NCI-H526 treated with DMSO at 0.1 percent for 48 hours (cell line): ENCODE measurements around the gene SAP130.

Experiments used
- DNase-seq: peaks from one replicate; lab custom pipeline; 2025; lab: John Stamatoyannopoulos, UW

The SAP130 gene

GRCh38 chr2:128026448-128027277 lies 1.2 kb downstream of the SAP130 start:
- DNase-seq: no peak

- DNase-seq: no peak
Measured at GRCh38 chr2:128024816-128025215, 3.0 kb downstream of the SAP130 start.

GRCh38 chr2:128017561-128017960 lies 10.3 kb downstream of the SAP130 start:
- DNase-seq: no peak

GRCh38 chr2:128016620-128017019 lies 11.2 kb downstream of the SAP130 start:
- DNase-seq: no peak

GRCh38 chr2:128012698-128013097 lies 15.2 kb downstream of the SAP130 start:
- no peak for DNase-seq

- no peak for DNase-seq
Measured at GRCh38 chr2:128008074-128008672, 19.7 kb downstream of the SAP130 start.

- DNase-seq: no peak
Measured at GRCh38 chr2:128004509-128004908, 23.4 kb downstream of the SAP130 start.

- DNase-seq: no peak
Measured at GRCh38 chr2:128003463-128003862, 24.4 kb downstream of the SAP130 start.

GRCh38 chr2:127996160-127996559 lies 31.7 kb downstream of the SAP130 start:
- DNase-seq: no peak

GRCh38 chr2:127995725-127996124 lies 32.1 kb downstream of the SAP130 start:
- DNase-seq: no peak

GRCh38 chr2:127993659-127994058 lies 34.2 kb downstream of the SAP130 start:
- DNase-seq: no peak

GRCh38 chr2:127991742-127992141 lies 36.1 kb downstream of the SAP130 start:
- DNase-seq: no peak

- DNase-seq: no peak
Measured at GRCh38 chr2:127986548-127987079, 41.2 kb downstream of the SAP130 start.

GRCh38 chr2:127985735-127986134 lies 42.1 kb downstream of the SAP130 start:
- DNase-seq: no peak

- DNase-seq: no peak
Measured at GRCh38 chr2:127985026-127985734, 42.7 kb downstream of the SAP130 start.

- DNase-seq: no peak
Measured at GRCh38 chr2:127984551-127984950, 43.3 kb downstream of the SAP130 start.

GRCh38 chr2:127969446-127969845 lies 58.4 kb downstream of the SAP130 start:
- DNase-seq: no peak

- DNase-seq: no peak
Measured at GRCh38 chr2:127968610-127969339, 59.1 kb downstream of the SAP130 start.

GRCh38 chr2:127961729-127962128 lies 66.1 kb downstream of the SAP130 start:
- no peak for DNase-seq

GRCh38 chr2:127957240-127957639 lies 70.6 kb downstream of the SAP130 start:
- DNase-seq: no peak

- no peak for DNase-seq
Measured at GRCh38 chr2:127954857-127955256, 73.0 kb downstream of the SAP130 start.

- no peak for DNase-seq
Measured at GRCh38 chr2:127953849-127954248, 74.0 kb downstream of the SAP130 start.
